GM10266 (cell line): ENCODE results near the gene BCHE.

Experiments used
- DNase-seq: peaks from one replicate; pipeline ENCODE4 v3.0.0; 2012; ENCODE audit errors: extremely low spot score
- TF ChIP-seq, protein P1 (sequence below): IDR thresholded peaks from 2 replicates; pipeline ENCODE4 v1.5.1; 2012; ENCODE audit warnings: mild to moderate bottlenecking, low read depth; ENCODE audit not compliant: control insufficient read depth, insufficient read depth; ENCODE audit errors: missing control alignments

BCHE gene

DNA sequence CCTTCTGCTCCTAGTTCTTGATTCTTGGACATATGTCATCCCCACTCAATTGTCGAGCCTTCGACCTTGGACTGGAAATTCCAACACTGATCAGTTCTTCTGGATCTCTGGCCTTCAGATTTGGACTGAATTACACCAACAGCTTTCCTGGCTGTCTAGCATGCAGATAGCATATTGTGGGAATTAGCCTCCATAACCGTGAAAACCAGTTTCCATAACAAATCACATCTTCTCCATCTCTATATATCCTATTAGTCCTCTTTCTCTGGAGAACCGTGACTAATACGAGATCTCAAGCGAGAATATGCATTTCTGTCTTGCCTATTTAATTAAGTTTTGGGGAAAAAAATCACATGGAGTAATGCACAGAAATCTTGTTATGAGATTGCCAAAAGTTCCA lies 8.8 kb upstream of the BCHE start:
- TF ChIP-seq, protein P1, sequence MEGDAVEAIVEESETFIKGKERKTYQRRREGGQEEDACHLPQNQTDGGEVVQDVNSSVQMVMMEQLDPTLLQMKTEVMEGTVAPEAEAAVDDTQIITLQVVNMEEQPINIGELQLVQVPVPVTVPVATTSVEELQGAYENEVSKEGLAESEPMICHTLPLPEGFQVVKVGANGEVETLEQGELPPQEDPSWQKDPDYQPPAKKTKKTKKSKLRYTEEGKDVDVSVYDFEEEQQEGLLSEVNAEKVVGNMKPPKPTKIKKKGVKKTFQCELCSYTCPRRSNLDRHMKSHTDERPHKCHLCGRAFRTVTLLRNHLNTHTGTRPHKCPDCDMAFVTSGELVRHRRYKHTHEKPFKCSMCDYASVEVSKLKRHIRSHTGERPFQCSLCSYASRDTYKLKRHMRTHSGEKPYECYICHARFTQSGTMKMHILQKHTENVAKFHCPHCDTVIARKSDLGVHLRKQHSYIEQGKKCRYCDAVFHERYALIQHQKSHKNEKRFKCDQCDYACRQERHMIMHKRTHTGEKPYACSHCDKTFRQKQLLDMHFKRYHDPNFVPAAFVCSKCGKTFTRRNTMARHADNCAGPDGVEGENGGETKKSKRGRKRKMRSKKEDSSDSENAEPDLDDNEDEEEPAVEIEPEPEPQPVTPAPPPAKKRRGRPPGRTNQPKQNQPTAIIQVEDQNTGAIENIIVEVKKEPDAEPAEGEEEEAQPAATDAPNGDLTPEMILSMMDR = no peak
- DNase-seq = no peak

DNA sequence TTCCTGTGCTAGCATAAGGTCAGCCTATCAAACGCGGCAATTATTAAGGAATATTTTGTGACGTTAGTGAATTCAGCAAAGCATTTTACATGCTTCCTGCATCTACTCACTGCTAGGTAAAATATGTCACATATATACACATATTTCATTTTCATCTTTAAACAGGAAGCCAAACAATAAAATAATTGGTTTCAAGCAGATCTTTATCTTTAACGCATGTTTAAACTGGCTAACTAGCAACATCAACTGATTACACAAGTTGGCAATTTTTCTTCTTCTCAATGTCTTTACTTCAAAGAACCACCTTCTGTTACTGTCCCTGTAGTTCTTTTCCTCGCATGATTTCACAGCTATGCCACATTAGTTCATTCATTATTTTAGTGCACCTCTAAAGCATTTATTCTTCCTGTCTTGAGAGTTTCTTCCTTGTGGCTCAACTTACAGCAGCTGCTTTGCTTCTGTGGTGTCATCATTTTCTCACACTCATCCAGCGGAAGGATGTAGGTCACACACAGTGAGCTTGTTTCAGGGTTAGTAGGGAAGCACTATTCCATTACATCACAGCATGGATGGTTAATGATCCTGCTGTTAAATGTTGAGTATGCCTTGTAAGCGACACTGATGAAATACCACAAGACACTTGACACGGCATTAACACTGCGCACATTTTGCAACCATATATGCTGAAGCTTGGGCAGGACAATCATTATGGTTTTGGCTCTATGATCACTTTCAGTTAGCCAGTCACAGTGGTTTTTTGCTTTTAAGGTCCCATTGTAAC lies 2.3 kb upstream of the BCHE start:
- no peak for DNase-seq
- TF ChIP-seq, protein P1 = no peak

DNA sequence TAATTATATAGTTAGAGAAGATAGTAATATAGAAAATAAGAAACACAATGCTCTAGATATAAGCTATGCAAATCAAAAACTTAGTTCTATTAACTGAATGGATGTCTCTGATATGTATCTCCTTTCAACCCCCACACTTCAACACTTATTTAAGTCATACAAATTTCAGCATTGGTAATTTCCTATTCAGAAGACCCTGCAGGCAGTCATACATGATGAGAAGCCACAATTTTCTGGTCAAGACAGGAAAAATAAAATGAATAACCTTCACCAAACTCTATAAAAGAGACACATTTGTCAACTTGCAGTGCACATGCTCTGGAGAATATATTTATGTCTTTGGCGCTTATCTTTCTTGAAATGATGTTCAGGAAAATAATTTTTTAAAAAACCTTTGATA lies 578 bp upstream of the BCHE start:
- DNase-seq = no peak
- TF ChIP-seq, protein P1 = no peak

DNA sequence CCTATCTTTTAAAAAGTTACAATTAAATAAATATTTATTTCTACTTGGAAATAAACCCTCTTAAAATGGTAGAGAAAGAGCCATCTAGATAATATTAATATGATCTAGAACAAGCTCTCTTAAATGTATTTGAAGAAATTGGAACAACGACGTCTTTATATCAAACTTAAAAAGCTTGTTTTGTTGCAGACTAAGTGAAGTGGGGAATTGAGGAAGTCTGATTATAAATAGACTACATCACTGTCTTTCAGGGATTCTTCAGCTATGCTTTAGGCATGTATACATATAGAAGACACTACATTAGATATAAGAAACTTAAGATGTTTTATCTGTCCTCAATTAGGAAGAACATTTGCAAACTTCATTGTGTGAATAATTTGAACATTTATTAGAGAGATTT lies 1.8 kb downstream of the BCHE start:
- DNase-seq = no peak
- TF ChIP-seq, protein P1 = no peak

DNA sequence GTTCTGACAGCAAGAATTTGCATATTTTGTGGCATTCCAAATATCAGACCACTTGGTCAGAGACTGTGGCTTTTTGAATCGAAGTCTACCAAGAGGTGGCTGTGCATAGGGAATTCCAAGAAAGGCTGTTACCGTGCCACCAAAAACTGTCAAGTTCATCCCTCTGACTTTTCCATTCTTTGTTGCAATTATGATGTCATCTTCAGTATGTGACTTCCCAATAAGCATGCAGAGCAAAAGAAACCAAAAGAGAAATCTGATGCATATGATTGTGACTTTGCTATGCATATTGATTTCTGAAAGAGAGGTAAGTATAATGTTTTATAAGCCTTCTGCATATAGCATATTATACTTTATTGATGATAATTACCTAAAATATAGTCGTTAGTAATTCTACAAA lies 6.5 kb downstream of the BCHE start:
- no peak for DNase-seq
- TF ChIP-seq, protein P1 = no peak

DNA sequence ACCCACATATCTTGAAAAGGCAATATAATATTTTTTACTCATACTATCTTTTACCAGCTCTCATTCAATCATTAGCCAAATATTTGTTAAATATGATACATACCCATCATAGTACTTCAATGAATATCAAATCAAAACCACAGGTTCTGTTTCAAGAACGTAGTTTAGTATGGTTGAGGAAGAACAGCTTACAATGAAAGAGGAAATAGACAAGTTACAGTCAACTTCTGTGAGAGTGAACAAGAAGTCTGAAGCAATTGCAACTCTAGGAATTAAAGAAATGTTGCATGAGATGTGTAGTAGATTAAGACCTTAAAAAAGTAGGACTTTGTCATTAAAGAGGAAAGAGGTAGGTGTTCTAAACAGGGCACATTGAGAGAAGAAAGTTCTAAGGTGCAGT lies 9.3 kb downstream of the BCHE start:
- TF ChIP-seq, protein P1 = no peak
- DNase-seq = no peak

DNA sequence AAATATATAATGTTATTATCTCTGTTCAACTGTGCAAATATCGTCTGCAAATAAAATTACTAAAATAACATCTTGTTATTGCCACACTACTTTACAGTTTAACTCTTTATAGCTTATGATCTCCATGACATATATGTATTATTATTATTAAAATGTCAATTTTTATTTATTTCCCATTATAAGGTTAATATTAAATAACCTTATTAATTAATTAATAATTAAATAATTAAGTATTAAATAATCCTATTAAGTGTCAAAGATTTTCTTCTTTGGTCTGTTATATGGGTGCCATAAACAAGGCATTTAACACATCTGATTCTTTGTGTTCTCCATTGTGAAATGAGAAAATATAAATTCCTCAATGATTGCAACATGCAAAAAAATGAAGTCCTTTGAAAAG lies 10.0 kb downstream of the BCHE start:
- TF ChIP-seq, protein P1 = no peak
- DNase-seq = no peak
